ENCODE data around the gene FGF19.

FGF19 gene

DNA sequence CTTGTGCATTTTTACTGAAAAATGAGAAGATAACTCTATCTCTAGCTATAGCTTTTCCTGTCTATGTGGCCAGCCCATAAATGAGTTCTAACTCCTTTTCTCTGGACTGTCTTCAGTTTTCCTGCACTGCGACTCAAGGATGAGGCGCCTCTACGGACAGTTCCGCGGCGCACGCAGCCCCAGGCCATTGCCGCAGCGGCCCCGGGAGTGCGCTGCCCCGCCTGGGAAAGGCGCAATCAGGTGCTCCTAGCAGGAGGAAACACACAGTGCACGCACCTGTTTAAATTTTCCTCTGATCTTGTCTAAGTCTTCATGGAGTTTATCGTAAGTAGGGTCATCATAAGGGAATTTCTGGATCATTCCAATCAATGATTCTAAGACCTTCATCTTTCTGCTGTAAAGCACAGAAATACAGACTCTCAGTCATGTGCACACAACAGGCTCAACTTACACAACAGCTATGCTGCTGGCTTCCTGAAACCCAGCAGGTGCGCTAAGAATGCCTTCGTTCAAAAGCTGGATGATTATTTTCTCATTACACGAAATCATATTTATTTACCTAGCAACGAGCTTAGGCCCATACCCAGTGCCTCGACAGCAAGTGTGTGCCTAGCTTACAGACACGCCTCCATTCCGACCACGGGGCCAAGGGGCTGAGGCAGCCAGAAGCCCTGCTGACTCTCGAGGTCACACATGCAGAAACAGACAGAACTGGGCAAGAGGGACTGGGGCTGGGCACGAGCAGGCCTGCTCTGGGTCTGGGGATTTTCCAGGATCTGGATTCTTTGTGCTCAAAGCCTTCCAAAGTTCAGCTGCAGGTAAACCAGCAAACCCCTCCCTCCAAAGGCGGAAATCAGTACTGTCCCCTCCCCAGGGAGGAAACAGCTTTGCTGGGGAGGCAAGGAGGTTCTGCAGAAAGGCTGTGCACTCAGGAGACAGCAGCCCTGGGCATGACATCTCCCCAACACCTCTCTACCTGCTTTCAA, 35.9 kb downstream of the FGF19 start:
- no peak for DNase-seq

DNA sequence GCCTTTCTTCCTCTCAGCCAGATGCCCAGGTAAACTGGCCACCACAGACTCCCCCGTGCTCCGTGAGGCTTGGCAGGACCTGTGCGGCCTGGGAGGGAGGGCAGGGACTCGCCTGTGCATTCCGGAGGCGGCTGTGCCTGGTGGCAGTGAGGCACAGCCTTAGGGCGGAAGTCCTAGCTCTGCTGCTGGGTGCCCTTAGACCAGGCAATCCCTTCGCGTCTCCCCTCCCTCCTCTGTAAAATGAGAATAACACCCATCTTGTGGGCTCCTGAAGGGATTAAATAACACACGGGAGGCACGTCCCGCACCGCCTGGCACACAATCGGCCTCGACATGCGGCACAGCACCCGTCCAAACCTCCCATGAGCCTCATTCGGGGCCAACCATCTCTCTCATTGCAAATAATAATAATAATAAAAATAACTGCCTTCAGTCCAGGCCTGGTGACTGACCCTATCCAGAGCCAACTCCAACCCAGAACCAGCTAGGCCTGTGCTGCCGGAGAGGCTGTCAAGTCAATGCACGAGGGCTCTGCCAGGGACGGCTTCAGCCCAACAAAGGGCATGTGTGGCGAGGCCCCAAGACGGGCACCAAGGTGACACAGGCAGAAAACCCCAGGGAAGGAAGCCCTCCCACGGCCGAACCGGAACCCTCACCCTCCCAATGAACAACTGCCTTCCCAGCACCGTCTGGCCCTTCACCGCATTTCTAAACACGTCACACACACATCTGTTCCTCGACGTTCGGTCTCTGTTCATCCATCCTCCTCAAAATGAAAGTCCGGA, 36.9 kb downstream of the FGF19 start:
- no peak for DNase-seq

DNA sequence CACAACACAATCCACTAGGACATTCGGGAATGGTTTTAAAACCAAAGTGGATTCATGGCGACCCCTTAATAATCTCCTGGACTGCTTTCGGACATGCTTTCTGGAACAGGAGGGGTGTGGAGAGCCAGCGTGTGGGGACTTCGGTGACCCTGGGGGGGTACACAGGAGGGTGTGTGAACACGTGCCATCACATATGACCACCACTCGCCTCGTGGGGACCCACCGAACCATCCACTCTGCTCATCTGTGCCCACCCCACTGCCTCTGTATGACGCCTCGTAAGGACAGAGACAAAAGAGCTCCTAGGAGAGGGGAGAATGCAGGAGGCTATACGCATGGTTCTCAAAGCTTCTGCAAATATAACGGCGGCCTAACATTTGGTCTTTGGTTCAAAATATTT, 37.6 kb downstream of the FGF19 start:
- no peak for DNase-seq

- no peak for DNase-seq
Measured at GRCh38 chr11:69665669-69666068, 38.2 kb downstream of the FGF19 start.

DNA sequence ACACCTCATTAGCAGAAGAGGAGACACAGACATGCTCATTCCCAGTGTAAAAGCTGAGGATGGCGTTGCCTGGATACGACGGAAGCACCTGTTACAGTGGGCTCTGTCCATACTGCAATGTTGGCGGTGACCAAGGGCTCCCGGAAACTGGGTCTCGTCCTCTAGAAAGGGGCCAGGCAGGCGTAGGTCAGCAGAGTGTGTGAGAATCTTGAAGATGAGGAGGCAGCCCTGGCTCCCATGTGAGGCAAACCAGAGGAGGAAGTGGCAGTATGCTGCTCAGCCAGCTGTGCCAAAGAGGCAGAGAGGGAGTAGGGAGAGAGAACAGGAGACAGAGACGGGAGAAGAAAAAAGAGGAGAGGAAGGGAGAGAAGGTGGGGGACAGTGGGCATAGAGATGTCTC, 38.9 kb downstream of the FGF19 start:
- no peak for DNase-seq

GRCh38 chr11:69664103-69664775, 39.6 kb downstream of the FGF19 start:
- no peak for DNase-seq

GRCh38 chr11:69663326-69663725, 40.5 kb downstream of the FGF19 start:
- no peak for DNase-seq

DNA sequence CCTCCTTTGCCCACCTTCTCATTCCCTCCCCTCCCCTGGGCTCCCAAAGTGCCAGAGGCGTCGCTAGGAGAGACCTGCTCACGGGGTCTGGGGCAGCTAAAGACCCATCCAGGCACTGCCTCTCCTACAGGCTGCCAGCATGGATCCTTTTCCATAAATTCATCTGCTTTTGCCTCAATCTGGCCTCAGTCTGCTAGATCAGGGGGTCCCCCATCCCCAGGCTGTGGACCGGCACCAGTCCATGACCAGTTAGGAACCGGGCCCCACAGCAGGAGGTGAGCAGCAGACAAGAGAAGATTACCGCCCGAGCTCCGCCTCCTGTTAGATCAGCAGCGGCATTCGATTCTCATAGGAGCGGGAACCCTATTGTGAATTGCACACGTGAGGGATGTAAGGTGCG, 41.0 kb downstream of the FGF19 start:
- no peak for DNase-seq

- DNase-seq = no peak
Measured at GRCh38 chr11:69662021-69662698, 41.7 kb downstream of the FGF19 start.

- DNase-seq = no peak
Measured at GRCh38 chr11:69661413-69661715, 42.5 kb downstream of the FGF19 start.

DNA sequence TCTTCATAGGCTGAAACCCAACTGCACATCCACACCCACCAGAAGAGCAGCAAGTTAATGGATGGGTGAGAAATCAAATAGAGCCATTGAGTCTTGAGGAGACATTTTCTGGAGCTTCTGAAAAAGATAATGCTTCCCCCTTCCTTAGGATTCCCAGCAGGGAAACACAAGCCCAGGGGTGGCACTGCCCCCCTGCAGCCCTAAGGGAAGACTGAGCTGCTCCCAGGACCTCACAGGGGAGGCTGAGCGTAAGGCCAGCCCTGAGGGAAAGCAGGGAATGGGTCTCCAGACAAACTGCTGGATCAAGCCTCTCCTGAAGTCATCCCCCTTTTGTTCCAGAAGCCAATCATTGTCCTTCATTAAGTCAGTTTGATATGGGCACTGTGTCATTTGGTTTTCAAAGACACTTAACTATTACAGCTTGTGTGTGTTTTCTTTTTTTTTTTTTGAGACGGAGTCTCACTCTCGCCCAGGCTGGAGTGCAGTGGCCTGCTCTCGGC, 43.8 kb downstream of the FGF19 start:
- no peak for DNase-seq

GRCh38 chr11:69659591-69659990, 44.2 kb downstream of the FGF19 start:
- DNase-seq = no peak

DNA sequence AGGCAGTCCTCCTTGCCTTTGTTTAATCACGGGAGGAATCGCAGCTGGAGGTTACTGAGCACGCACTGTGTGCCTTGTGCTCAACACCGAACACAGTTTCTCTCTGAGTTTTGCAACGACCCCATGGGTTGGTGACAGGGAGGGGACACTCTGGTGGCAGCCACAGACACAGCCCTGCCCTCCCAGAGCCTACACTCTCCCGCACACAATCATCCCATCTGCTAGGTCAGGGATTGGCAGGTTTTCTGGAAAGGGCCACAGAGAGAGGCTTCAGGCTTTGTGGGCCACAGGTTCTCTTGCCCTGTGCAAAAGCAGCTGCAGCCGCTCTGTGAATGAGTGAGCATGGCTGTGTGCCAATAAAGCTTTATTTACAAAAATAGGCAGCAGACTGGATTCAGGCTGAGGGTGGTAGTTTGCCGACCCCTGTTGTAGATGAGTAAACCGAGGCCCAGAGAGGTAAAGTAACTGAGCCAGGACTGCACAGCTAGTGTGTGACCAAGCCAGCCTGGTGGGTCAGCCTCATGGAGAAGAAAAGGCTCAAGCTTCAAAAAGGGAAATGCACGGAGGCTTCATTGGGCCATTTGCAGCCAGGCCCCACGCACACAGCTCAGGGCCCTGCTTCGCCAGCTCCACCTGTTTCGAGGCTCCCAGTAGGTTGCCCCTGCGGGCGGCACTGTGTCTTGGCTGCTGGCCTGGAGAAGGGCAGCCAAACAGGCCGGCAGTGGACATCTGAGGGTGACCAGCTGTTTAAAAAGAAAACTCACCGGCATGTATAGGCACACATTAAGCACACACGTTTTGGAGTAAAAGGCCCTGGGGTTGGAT, 45.0 kb downstream of the FGF19 start:
- no peak for DNase-seq

DNA sequence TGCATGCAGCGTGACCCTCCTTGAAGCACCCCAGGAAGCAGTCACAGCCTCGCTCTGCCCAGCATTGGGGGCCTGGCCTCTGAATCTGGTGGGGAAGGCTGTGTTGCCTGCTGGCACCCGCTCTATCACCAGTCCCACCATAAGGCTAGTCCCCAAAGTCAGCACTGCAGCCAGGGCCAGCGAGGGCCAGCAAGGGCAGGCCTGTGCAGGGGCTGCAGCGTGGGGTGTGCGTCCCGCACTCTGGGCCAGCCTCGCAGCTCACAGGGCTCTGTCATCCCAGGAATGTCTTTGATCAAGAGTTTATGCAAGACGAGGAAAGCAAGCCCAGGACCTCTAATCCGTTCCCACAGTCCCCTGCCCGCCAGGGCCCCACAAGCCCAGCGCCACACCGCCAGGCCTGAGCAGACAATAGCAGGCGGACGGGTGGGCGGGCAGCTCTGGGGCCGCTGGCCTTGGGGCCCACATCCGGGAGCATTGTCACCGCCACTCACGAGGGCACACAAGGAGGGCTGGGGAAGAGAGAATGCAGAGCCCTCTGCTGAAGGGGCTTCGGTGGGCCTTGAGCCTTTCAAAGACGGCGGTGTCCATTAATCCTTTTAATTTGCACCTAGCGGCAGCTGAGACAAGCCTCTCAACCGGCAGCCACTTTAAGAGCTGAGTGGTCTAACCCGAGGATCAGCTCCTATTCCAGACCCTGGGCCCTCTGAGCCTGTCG, 45.8 kb downstream of the FGF19 start:
- DNase-seq = no peak

DNA sequence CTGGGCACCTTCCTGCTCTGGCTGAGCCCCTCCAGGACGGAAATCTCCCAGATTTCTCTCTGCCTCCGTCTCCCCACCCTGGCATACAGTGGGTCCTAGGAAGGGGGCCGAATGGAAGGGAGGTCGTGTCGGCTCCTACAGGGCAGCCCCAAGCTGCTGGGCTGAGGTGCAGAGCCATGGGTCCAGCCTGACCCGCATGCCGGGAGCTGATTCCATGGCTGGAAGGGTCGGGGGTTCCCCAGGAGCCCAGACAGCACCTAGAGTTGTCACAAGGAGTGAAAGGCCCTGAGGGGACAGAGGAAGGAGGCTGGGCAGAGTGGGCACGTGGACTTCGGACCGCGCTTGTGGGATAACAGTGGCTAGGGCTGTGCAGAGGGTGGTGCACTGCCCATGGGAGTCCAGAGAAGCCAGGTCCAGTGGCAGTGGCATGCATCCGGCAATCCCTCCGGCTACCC, 46.3 kb downstream of the FGF19 start:
- DNase-seq = no peak

- DNase-seq = no peak
Measured at GRCh38 chr11:69656536-69657455, 47.0 kb downstream of the FGF19 start.

GRCh38 chr11:69655479-69656428, 48.1 kb downstream of the FGF19 start:
- DNase-seq = no peak

- no peak for DNase-seq
Measured at GRCh38 chr11:69654660-69655478, 49.0 kb downstream of the FGF19 start.
